Right lobe of liver (tissue), 6 donors: Measurements from ENCODE around the gene ADGRB3. TPM values are rescaled to one million over a fixed set of nuclear protein-coding genes. Genes with fewer than 3 reads are reported as not detected.

Source experiments
- ATAC-seq, 4 donors: fragments of 200-7000 bp; cut with Tn5 transposase; one replicate each; pipeline ENCODE4 v1.9.1; 2020; ENCODE audit warnings: mild to moderate bottlenecking in 4 of 4, moderate library complexity in 4 of 4
- DNase-seq, 3 donors: peaks; one replicate each; pipeline ENCODE4 v3.0.0-alpha.2; 2020
- H3K27ac ChIP-seq, 3 donors: fragments of 200-600 bp; one replicate each; pipeline ENCODE4 v1.8.0; 2022
- H3K27me3 ChIP-seq, 2 donors: fragments of 200-600 bp; one replicate each; pipeline ENCODE4 v1.8.0; 2022
- H3K36me3 ChIP-seq, 4 donors: fragments of 200-600 bp; sonication (generic) in 1 of 4; one replicate each; pipeline versions ENCODE4 v1.5.1 to v1.8.0; 2017 to 2022; ENCODE audit warnings: control low read depth in 1 of 4
- H3K4me1 ChIP-seq, 4 donors: fragments of 200-600 bp; sonication (generic) in 1 of 4; one replicate each; pipeline versions ENCODE4 v1.5.1 to v1.8.0; 2017 to 2022; ENCODE audit warnings: control low read depth in 1 of 4
- H3K4me3 ChIP-seq, 3 donors: fragments of 200-600 bp; one replicate each; pipeline ENCODE4 v1.8.0; 2022
- H3K9me3 ChIP-seq, 4 donors: fragments of 200-600 bp; sonication (generic) in 1 of 4; one replicate each; pipeline versions ENCODE4 v1.5.1 to v1.8.0; 2017 to 2022; ENCODE audit warnings: control low read depth in 1 of 4
- POLR2A ChIP-seq: fragments of 450-650 bp; IDR thresholded peaks from one replicate; pipeline ENCODE4 v1.6.1; 2017; ENCODE audit warnings: antibody characterized with exemption, mild to moderate bottlenecking
- WGBS: methylation state at CpG from one replicate; pipeline ENCODE4 v1.1.6; 2018; ENCODE audit warnings: low coverage, low lambda C conversion rate; ENCODE audit not compliant: insufficient coverage; ENCODE audit errors: missing lambda C conversion rate; 5-methylcytosine and 5-hydroxymethylcytosine counted together
- intact Hi-C, 2 donors: fragments of 100-400 bp; cut with DNase I; formaldehyde crosslinking; loops; one replicate each; pipeline versions ENCODE4 v1.11.2 to v1.14.1; 2022
- total RNA-seq, 6 experiments: library from RNA; depleted of rRNA in 2 of 6; stranded (reverse); fragments of >200 nt in 2 of 6; fragmentation: NEBNext Ultra II Directional in 3 of 6; extraction: Animal tissue kit (Norgen Biotek cat#: 25700) in 3 of 6; gene quantifications; one replicate each; pipeline versions ENCODE4 v1.1.0 to v1.2.4, GENCODE V29; 2016 to 2023
- TF ChIP-seq, protein P1 (sequence below), 4 donors: fragments of 200-600 bp in 3 of 4; fragments of 450-650 bp in 1 of 4; IDR thresholded peaks; one replicate each; pipeline versions ENCODE4 v1.5.1 to v1.8.0; 2016 to 2022; ENCODE audit warnings: antibody characterized with exemption in 4 of 4, mild to moderate bottlenecking in 2 of 4
- donor health status: DM: no; HTN: yes; CAD: no.
- donor health status: DM: no; HTN: no; CAD: no.
- donor health status: DM: no; HTN: no; CAD: no.
- donor health status: DM: no; HTN: yes; CAD: no.
- donor health status: DM: no; HTN: yes; CAD: no.

The ADGRB3 gene
- total RNA-seq, 6 experiments from 2014 or later = 0.18 to 0.42 (median 0.24) TPM

DNA sequence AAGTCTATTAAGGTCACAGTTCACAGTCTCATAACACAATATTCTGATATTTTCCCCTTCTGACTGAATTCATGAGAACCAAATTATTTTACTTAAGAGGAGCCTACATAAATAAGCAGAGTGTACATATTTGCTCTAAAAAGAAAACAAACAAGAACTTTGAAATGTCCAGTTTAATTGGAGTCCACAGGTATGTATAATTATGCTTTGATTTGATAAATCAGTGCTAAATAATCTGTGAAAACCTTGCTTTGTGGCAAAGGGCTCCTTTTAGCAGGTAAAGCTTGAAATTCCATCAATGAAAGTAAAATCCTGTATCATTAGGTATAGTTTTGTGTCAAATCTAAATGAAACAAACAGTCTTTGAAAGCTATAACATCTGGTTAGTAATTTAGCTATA is 69.4 kb downstream of the ADGRB3 start:
- no peaks in the 10 kb centered on the region for H3K4me1 ChIP-seq
- no peak for ATAC-seq
- no peaks in the 10 kb centered on the region for H3K27me3 ChIP-seq
- H3K36me3 ChIP-seq = no peaks in the 10 kb centered on the region
- no peak overlapping the region for H3K27ac ChIP-seq
- intact Hi-C loops = no loop called here
- DNase-seq = no peak
- H3K9me3 ChIP-seq = no peaks in the 10 kb centered on the region
- no peak overlapping the region for H3K4me3 ChIP-seq
- TF ChIP-seq, protein P1, sequence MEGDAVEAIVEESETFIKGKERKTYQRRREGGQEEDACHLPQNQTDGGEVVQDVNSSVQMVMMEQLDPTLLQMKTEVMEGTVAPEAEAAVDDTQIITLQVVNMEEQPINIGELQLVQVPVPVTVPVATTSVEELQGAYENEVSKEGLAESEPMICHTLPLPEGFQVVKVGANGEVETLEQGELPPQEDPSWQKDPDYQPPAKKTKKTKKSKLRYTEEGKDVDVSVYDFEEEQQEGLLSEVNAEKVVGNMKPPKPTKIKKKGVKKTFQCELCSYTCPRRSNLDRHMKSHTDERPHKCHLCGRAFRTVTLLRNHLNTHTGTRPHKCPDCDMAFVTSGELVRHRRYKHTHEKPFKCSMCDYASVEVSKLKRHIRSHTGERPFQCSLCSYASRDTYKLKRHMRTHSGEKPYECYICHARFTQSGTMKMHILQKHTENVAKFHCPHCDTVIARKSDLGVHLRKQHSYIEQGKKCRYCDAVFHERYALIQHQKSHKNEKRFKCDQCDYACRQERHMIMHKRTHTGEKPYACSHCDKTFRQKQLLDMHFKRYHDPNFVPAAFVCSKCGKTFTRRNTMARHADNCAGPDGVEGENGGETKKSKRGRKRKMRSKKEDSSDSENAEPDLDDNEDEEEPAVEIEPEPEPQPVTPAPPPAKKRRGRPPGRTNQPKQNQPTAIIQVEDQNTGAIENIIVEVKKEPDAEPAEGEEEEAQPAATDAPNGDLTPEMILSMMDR (IDR thresholded peaks at IDR 0.05) = no peak
- no peak for TF ChIP-seq POLR2A

- intact Hi-C loops = no loop called here
- Histone ChIP-seq H3K4me3 (no peak overlapping the region), H3K4me1 (no peaks in the 10 kb centered on the region), H3K27me3 (no peaks in the 10 kb centered on the region), H3K9me3 (no peaks in the 10 kb centered on the region), H3K36me3 (no peaks in the 10 kb centered on the region), H3K27ac (no peak overlapping the region)
- TF ChIP-seq POLR2A = no peak
- TF ChIP-seq, protein P1 (IDR thresholded peaks at IDR 0.05) = no peak
- 70% methylated on average over 2 of the region's 2 CpGs for WGBS
- ATAC-seq (no peak), DNase-seq (no peak)
Observed at GRCh38 chr6:68709091-68709490, 74.0 kb downstream of the ADGRB3 start.

DNA sequence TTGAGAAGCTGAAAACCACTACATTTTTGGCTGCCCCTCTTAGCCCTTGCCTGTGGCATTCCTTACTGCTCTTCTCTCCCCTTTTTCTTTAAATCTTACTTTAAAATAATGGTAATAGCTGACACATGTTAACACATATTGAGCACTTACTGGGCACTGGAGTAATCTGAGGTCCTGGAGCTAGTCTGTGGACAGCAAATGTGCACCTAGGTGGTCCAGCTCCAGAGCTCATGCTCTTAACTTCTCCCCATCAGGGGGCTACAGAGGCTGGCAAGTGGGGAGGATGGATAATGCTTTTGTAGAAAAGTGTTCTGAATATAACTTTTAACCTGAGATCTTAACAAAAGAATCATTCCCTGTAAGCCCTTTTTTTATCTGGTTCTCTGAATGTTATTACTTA is 74.8 kb downstream of the ADGRB3 start:
- Histone ChIP-seq H3K36me3 (no peaks in the 10 kb centered on the region), H3K4me3 (no peak overlapping the region), H3K4me1 (no peaks in the 10 kb centered on the region), H3K27ac (no peak overlapping the region), H3K27me3 (no peaks in the 10 kb centered on the region), H3K9me3 (no peaks in the 10 kb centered on the region)
- TF ChIP-seq POLR2A = no peak
- TF ChIP-seq, protein P1 (IDR thresholded peaks at IDR 0.05) = no peak
- intact Hi-C loops = no loop called here
- ATAC-seq (no peak), DNase-seq (no peak)

- ATAC-seq = no peak
- TF ChIP-seq, protein P1 (IDR thresholded peaks at IDR 0.05) = no peak
- no peak for TF ChIP-seq POLR2A
Observed at GRCh38 chr6:68710496-68710895, 75.4 kb downstream of the ADGRB3 start.

GRCh38 chr6:68710916-68711315 is 75.8 kb downstream of the ADGRB3 start:
- TF ChIP-seq POLR2A = no peak
- TF ChIP-seq, protein P1 (IDR thresholded peaks at IDR 0.05) = no peak
- no peaks in the 10 kb centered on the region for H3K9me3 ChIP-seq
- ATAC-seq = no peak
- 57% methylated on average over 3 of the region's 3 CpGs for WGBS
- H3K27ac ChIP-seq = no peak overlapping the region
- no peaks in the 10 kb centered on the region for H3K36me3 ChIP-seq
- H3K4me3 ChIP-seq = no peak overlapping the region
- no peak for DNase-seq
- H3K27me3 ChIP-seq = no peaks in the 10 kb centered on the region
- H3K4me1 ChIP-seq = no peaks in the 10 kb centered on the region
- intact Hi-C loops = no loop called here

More at GRCh38 chr6:68710496-68710895, 75.4 kb downstream of the ADGRB3 start:
- intact Hi-C loops = no loop called here
- WGBS = 47% methylated on average over 3 of the region's 3 CpGs
- no peaks in the 10 kb centered on the region for H3K4me1 ChIP-seq
- H3K27ac ChIP-seq = no peak overlapping the region
- H3K4me3 ChIP-seq = no peak overlapping the region
- no peaks in the 10 kb centered on the region for H3K9me3 ChIP-seq
- H3K27me3 ChIP-seq = no peaks in the 10 kb centered on the region
- no peak for DNase-seq
- no peaks in the 10 kb centered on the region for H3K36me3 ChIP-seq
